OCI-LY1 (cell line): Measurements from ENCODE around the gene TRPV2.
A peak's percentile ranks its signal among the peaks of the same experiment; 100 is the strongest.

Experiments
- H2AFZ ChIP-seq: fragments of 200-600 bp; sonication (generic), shearing (Covaris generic); 2 replicates; pipeline ENCODE4 v1.6.0; 2014; ENCODE audit warnings: antibody characterized with exemption, mild to moderate bottlenecking, low read length
- H3F3A ChIP-seq: fragments of 200-600 bp; sonication (generic), shearing (Covaris generic); 2 replicates; pipeline ENCODE4 v1.6.0; 2014; ENCODE audit warnings: mild to moderate bottlenecking, antibody characterized with exemption, low read length, moderate library complexity; ENCODE audit not compliant: insufficient read depth
- H3K27ac ChIP-seq: fragments of 200-600 bp; sonication (generic); 2 replicates; pipeline ENCODE4 v1.5.1; 2014; ENCODE audit warnings: low read length, mixed run types, mild to moderate bottlenecking, low read depth; ENCODE audit not compliant: poor library complexity, severe bottlenecking
- H3K27me3 ChIP-seq: fragments of 200-600 bp; sonication (generic); 2 replicates; pipeline ENCODE4 v1.6.0; 2014; ENCODE audit warnings: antibody characterized with exemption, mild to moderate bottlenecking, low read length, moderate library complexity; ENCODE audit not compliant: insufficient read depth
- H3K36me3 ChIP-seq: fragments of 200-600 bp; sonication (generic); 2 replicates; pipeline ENCODE4 v1.6.1; 2014; ENCODE audit warnings: mild to moderate bottlenecking, antibody characterized with exemption, low read length, moderate library complexity, mixed read lengths; ENCODE audit not compliant: insufficient read depth
- H3K4me1 ChIP-seq: fragments of 200-600 bp; sonication (generic); 2 replicates; pipeline ENCODE4 v1.5.1; 2014; ENCODE audit warnings: mild to moderate bottlenecking, low read length, moderate library complexity; ENCODE audit not compliant: insufficient read depth, severe bottlenecking
- H3K4me2 ChIP-seq: fragments of 200-600 bp; sonication (generic), shearing (Covaris generic); 2 replicates; pipeline ENCODE4 v1.6.1; 2014; ENCODE audit warnings: low read length
- H3K4me3 ChIP-seq: fragments of 200-600 bp; sonication (generic); 2 replicates; pipeline ENCODE4 v1.5.1; 2014; ENCODE audit warnings: low read length, low read depth, mild to moderate bottlenecking, mixed read lengths; ENCODE audit not compliant: poor library complexity, severe bottlenecking
- H3K79me2 ChIP-seq: fragments of 200-600 bp; shearing (Covaris generic); 2 replicates; pipeline ENCODE4 v1.6.1; 2016; ENCODE audit warnings: mixed run types, low read length, mixed read lengths; ENCODE audit not compliant: insufficient read depth
- H3K9ac ChIP-seq: fragments of 200-600 bp; sonication (generic), shearing (Covaris generic); 2 replicates; pipeline ENCODE4 v1.6.1; 2014; ENCODE audit warnings: mild to moderate bottlenecking, low read length, mixed read lengths
- H3K9me2 ChIP-seq: fragments of 200-600 bp; sonication (generic), shearing (Covaris generic); 2 replicates; pipeline ENCODE4 v1.6.1; 2014; ENCODE audit warnings: low read depth, mild to moderate bottlenecking, low read length, mixed read lengths
- H3K9me3 ChIP-seq: fragments of 200-600 bp; shearing (Covaris generic); 2 replicates; pipeline ENCODE4 v1.6.1; 2014; ENCODE audit warnings: low read length, mixed read lengths
- H4K20me1 ChIP-seq: fragments of 200-600 bp; sonication (generic), shearing (Covaris generic); 2 replicates; pipeline ENCODE4 v1.6.0; 2016; ENCODE audit warnings: mild to moderate bottlenecking, low read length; ENCODE audit not compliant: insufficient read depth
- CTCF ChIP-seq: fragments of 200-600 bp; sonication (generic), shearing (Covaris generic); IDR thresholded peaks from 2 replicates; pipeline ENCODE4 v1.5.1; 2017; ENCODE audit warnings: mild to moderate bottlenecking, antibody characterized with exemption, low read length, moderate library complexity, mixed read lengths
- EZH2 ChIP-seq: fragments of 200-600 bp; sonication (generic), shearing (Covaris generic); IDR thresholded peaks from 2 replicates; pipeline ENCODE4 v1.8.0; 2017; ENCODE audit warnings: borderline replicate concordance, mixed run types, mild to moderate bottlenecking, antibody characterized with exemption, low read length, moderate library complexity, mixed read lengths

TRPV2 gene

DNA sequence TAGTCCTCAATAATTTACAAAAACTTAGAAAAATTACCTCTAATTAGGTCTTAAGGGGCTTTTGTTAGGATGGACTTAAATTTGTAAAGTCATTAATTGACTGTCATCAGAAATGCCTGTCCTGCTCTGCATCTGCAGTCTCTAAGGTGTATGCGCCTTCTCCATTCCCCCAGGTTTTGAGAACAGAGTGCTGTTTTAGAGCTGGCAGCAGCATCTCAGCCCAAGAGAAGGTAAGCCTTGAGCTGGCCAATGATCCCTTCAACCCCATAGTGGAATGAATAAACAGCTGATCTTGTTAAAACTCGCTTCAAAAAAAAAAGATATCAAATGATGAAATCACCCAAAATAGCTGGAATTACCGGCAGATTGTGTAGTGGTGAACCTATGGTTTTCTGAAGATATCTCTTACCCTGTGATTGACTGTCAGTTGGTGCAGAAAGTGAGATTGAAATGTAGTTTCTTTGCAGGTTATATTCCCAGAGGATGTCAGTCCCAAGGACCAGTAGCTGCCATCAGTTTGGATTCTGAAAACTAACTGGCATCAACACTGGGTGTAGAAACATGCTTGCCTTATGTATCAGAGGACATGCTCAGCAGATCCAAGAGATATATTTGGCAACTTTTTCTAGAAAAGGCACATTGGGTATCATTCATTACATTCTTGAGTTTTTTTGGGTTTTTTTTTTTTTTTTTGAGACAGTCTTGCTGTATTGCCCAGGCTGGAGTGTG is 25.7 kb downstream of the TRPV2 start:
- peak overlapping the region; percentile 79 for H3K27ac ChIP-seq
- peak overlapping the region; percentile 93 for H3K4me3 ChIP-seq
- TF ChIP-seq CTCF (no peak), EZH2 (no peak)
- H2AFZ ChIP-seq = no peak overlapping the region
- H3K27me3 ChIP-seq = no peaks in the 10 kb centered on the region
- peak overlapping the region; percentile 67 for H3K4me2 ChIP-seq
- no peaks in the 10 kb centered on the region for H3F3A ChIP-seq
- H3K4me1 ChIP-seq = peaks cover 39% of the 10 kb centered on the region
- H3K79me2 ChIP-seq = peaks cover 24% of the 10 kb centered on the region
- H3K9me2 ChIP-seq = no peaks in the 10 kb centered on the region
- H3K9ac ChIP-seq = peak overlapping the region; percentile 97
- no peaks in the 10 kb centered on the region for H3K9me3 ChIP-seq
- no peaks in the 10 kb centered on the region for H4K20me1 ChIP-seq
- H3K36me3 ChIP-seq = peaks cover 69% of the 10 kb centered on the region

- H4K20me1 ChIP-seq = no peaks in the 10 kb centered on the region
Measured at GRCh38 chr17:16442141-16442540, 26.8 kb downstream of the TRPV2 start.

GRCh38 chr17:16442594-16443510 is 27.5 kb downstream of the TRPV2 start:
- Histone ChIP-seq H3K36me3 (peaks cover 86% of the 10 kb centered on the region), H4K20me1 (no peaks in the 10 kb centered on the region), H3K79me2 (peaks cover 24% of the 10 kb centered on the region), H3K9ac (peak overlapping the region; percentile 27; the same call in 1 of the 2 replicates), H3K4me2 (peak overlapping the region; percentile 67; the same call in 1 of the 2 replicates), H3K9me3 (no peaks in the 10 kb centered on the region), H2AFZ (no peak overlapping the region), H3F3A (no peaks in the 10 kb centered on the region), H3K4me1 (peaks cover 38% of the 10 kb centered on the region), H3K27ac (peak overlapping the region; percentile 49), H3K4me3 (peak overlapping the region; percentile 93), H3K9me2 (no peaks in the 10 kb centered on the region), H3K27me3 (no peaks in the 10 kb centered on the region)
- TF ChIP-seq EZH2 (no peak), CTCF (no peak)

More at GRCh38 chr17:16442141-16442540, 26.8 kb downstream of the TRPV2 start:
- H3K9ac ChIP-seq = peak overlapping the region; percentile 27; the same call in 1 of the 2 replicates
- peaks cover 79% of the 10 kb centered on the region for H3K36me3 ChIP-seq
- H3K27me3 ChIP-seq = no peaks in the 10 kb centered on the region
- no peak for TF ChIP-seq EZH2
- TF ChIP-seq CTCF = no peak
- H3K79me2 ChIP-seq = peaks cover 24% of the 10 kb centered on the region
- no peaks in the 10 kb centered on the region for H3F3A ChIP-seq
- H3K27ac ChIP-seq = peak overlapping the region; percentile 49
- peak overlapping the region; percentile 67 for H3K4me2 ChIP-seq
- H3K4me1 ChIP-seq = peaks cover 39% of the 10 kb centered on the region
- H3K4me3 ChIP-seq = peak overlapping the region; percentile 93
- H3K9me2 ChIP-seq = no peaks in the 10 kb centered on the region
- H2AFZ ChIP-seq = no peak overlapping the region
- no peaks in the 10 kb centered on the region for H3K9me3 ChIP-seq
